ENCODE data around the gene C1QTNF2. TPM values are rescaled to one million over a fixed set of nuclear protein-coding genes. Genes with fewer than 3 reads are reported as not detected.

C1QTNF2 gene
- total and polyA plus RNA-seq, 2 of the 8 experiments (the other 6 are each of a cell fraction or from before 2014, with no cell fraction given), result 1.0 to 2.0 TPM

GRCh38 chr5:160352308-160352707 is 18.1 kb downstream of the C1QTNF2 start:
- H3K23ac ChIP-seq (ENCODE audit: insufficient read length), result no peak overlapping the region
- H3K4ac ChIP-seq (replicated peaks; ENCODE audit: insufficient read length, low read depth, low read length), result no peak overlapping the region
- no peaks in the 10 kb centered on the region for H3K79me2 ChIP-seq (ENCODE audit: control insufficient read depth in 1 of 2, insufficient read depth in 2 of 2, low read length in 2 of 2)
- H4K5ac ChIP-seq (ENCODE audit: insufficient read length, low read depth, low read length), result no peak overlapping the region
- no peak overlapping the region for H2BK20ac ChIP-seq (ENCODE audit: low read length)
- H2BK15ac ChIP-seq (ENCODE audit: low read length), result no peak overlapping the region
- no peaks in the 10 kb centered on the region; a peak in 1 of 7 replicates for H3K27me3 ChIP-seq (replicated peaks in 1 of 4; ENCODE audit: control insufficient read depth in 3 of 4, extremely low read depth in 1 of 4, insufficient read depth in 3 of 4, low read length in 3 of 4)
- CTCF ChIA-PET (ENCODE audit: partially characterized antibody), result interaction anchor here (0.9 to 12.9 kb wide), 7 partner anchors 9 to 332 kb away, joined by 3 to 231 read pairs (median 5); no protein-coding TSS in a partner anchor
- H4K20me1 ChIP-seq (replicated peaks in 1 of 2; ENCODE audit: control insufficient read depth in 1 of 2, insufficient read depth in 2 of 2, low read length in 2 of 2), result no peaks in the 10 kb centered on the region
- POLR2A ChIA-PET (ENCODE audit: partially characterized antibody), result interaction anchor here (1.1 to 1.3 kb wide), 2 partner anchors 14 to 343 kb away, joined by 3 read pairs; partner anchors contain the start of gene TTC1
- H3K14ac ChIP-seq (ENCODE audit: insufficient read length), result no peak overlapping the region
- DNase-seq (ENCODE audit: low read depth in 1 of 2, low spot score in 2 of 2) (no peak), FAIRE-seq (no peak)
- no peaks in the 10 kb centered on the region for H3K36me3 ChIP-seq (ENCODE audit: control insufficient read depth in 2 of 4, insufficient read depth in 4 of 4, low read length in 3 of 4)
- H3K4me3 ChIP-seq (ENCODE audit: extremely low read depth in 1 of 4, insufficient read depth in 2 of 4, low read depth in 3 of 4, low read length in 4 of 4), result no peak overlapping the region
- H3K9me3 ChIP-seq (ENCODE audit: insufficient read depth in 2 of 2, low read depth in 1 of 2, low read length in 1 of 2), result no peaks in the 10 kb centered on the region
- no peak overlapping the region for H3K56ac ChIP-seq (replicated peaks; ENCODE audit: insufficient read length, low read depth, low read length)
- H2BK120ac ChIP-seq (replicated peaks; ENCODE audit: low read depth, low read length), result no peak overlapping the region
- no peak overlapping the region for H2BK12ac ChIP-seq (ENCODE audit: low read depth, low read length)
- no peak overlapping the region for H3K9ac ChIP-seq (replicated peaks in 1 of 4; ENCODE audit: extremely low read depth in 1 of 4, low read depth in 3 of 4, low read length in 3 of 4)
- no peak overlapping the region for H4K8ac ChIP-seq (ENCODE audit: extremely low read depth, insufficient read depth, low read length)
- H2AFZ ChIP-seq (ENCODE audit: low read length), result no peak overlapping the region
- no peaks in the 10 kb centered on the region; a peak in 2 of 7 replicates for H3K4me1 ChIP-seq (replicated peaks in 1 of 4; ENCODE audit: control insufficient read depth in 3 of 4, insufficient read depth in 4 of 4, low read length in 3 of 4)
- no peak overlapping the region for H2BK5ac ChIP-seq (ENCODE audit: low read depth, low read length)
- H3K4me2 ChIP-seq (ENCODE audit: insufficient read depth in 1 of 2, low read depth in 2 of 2, low read length in 2 of 2), result no peak overlapping the region
- no peak overlapping the region for H2AK5ac ChIP-seq (ENCODE audit: low read depth, low read length)
- no peak overlapping the region for H3K18ac ChIP-seq (ENCODE audit: extremely low read depth, low read length)
- H3K27ac ChIP-seq (ENCODE audit: low read depth, low read length), result no peak overlapping the region
- no peaks in the 10 kb centered on the region for H3K23me2 ChIP-seq (ENCODE audit: low read depth, low read length)
- H3K79me1 ChIP-seq (ENCODE audit: low read depth, low read length), result no peaks in the 10 kb centered on the region
- no peak overlapping the region for H4K91ac ChIP-seq (replicated peaks; ENCODE audit: insufficient read length, low read length)
- 84% methylated on average over 4 of the region's 4 CpGs; no CpG with 5 or more reads in 1 of the 2 experiments for WGBS, 2 experiments (ENCODE audit: extremely low coverage in 1 of 2, insufficient coverage in 1 of 2, insufficient read length in 1 of 2, insufficient replicate concordance in 2 of 2, low coverage in 1 of 2, low lambda C conversion rate in 2 of 2, missing lambda C conversion rate in 1 of 2)
- no peak for TF ChIP-seq CHD2 (IDR thresholded peaks at IDR 0.05; ENCODE audit: low read length)
- no peak for TF ChIP-seq YY1 (IDR thresholded peaks at IDR 0.05; ENCODE audit: low read depth, low read length)
- TF ChIP-seq HDAC2 (IDR thresholded peaks at IDR 0.05; ENCODE audit: borderline replicate concordance in 1 of 2, low read depth in 2 of 2, low read length in 2 of 2), result no peak
- TF ChIP-seq BRCA1 (IDR thresholded peaks at IDR 0.05; ENCODE audit: low read depth, low read length), result no peak
- no peak for TF ChIP-seq NRF1 (IDR thresholded peaks at IDR 0.05; ENCODE audit: low read depth, low read length)
- TF ChIP-seq POLR2AphosphoS5 (IDR thresholded peaks at IDR 0.05; ENCODE audit: low read depth, low read length), result no peak
- TF ChIP-seq, protein P1, sequence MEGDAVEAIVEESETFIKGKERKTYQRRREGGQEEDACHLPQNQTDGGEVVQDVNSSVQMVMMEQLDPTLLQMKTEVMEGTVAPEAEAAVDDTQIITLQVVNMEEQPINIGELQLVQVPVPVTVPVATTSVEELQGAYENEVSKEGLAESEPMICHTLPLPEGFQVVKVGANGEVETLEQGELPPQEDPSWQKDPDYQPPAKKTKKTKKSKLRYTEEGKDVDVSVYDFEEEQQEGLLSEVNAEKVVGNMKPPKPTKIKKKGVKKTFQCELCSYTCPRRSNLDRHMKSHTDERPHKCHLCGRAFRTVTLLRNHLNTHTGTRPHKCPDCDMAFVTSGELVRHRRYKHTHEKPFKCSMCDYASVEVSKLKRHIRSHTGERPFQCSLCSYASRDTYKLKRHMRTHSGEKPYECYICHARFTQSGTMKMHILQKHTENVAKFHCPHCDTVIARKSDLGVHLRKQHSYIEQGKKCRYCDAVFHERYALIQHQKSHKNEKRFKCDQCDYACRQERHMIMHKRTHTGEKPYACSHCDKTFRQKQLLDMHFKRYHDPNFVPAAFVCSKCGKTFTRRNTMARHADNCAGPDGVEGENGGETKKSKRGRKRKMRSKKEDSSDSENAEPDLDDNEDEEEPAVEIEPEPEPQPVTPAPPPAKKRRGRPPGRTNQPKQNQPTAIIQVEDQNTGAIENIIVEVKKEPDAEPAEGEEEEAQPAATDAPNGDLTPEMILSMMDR (IDR thresholded peaks at IDR 0.05; ENCODE audit: control extremely low read depth in 1 of 3, insufficient read depth in 1 of 3, low read depth in 1 of 3, low read length in 3 of 3), result no peak
- TF ChIP-seq, protein P2, sequence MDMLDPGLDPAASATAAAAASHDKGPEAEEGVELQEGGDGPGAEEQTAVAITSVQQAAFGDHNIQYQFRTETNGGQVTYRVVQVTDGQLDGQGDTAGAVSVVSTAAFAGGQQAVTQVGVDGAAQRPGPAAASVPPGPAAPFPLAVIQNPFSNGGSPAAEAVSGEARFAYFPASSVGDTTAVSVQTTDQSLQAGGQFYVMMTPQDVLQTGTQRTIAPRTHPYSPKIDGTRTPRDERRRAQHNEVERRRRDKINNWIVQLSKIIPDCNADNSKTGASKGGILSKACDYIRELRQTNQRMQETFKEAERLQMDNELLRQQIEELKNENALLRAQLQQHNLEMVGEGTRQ (IDR thresholded peaks at IDR 0.05; ENCODE audit: low read length), result no peak
- no peak for TF ChIP-seq SIRT6 (IDR thresholded peaks at IDR 0.05; ENCODE audit: low read length)
- no peak for TF ChIP-seq EGR1 (IDR thresholded peaks at IDR 0.05; ENCODE audit: borderline replicate concordance, low read depth, low read length)
- TF ChIP-seq TCF12 (IDR thresholded peaks at IDR 0.05; ENCODE audit: low read depth, low read length), result no peak
